Epithelial cell of proximal tubule (primary cell): Measurements from ENCODE around the gene PLA2R1. TPM values are rescaled to one million over a fixed set of nuclear protein-coding genes. Genes with fewer than 3 reads are reported as not detected.

Experiments
- DNase-seq: peaks from one replicate; pipeline ENCODE4 v3.0.0-alpha.2; 2011; ENCODE audit warnings: low read depth
- H3K4me3 ChIP-seq: 2 replicates; pipeline ENCODE4 v1.5.1; 2011; ENCODE audit warnings: low read depth, mild to moderate bottlenecking, low read length
- total RNA-seq: library from RNA; depleted of rRNA; stranded (reverse); fragments of >200 nt; gene quantifications from 2 replicates; pipeline ENCODE4 v1.2.3, GENCODE V29; 2015
- TF ChIP-seq, protein P1 (sequence below): conservative IDR thresholded peaks from 2 replicates; pipeline ENCODE4 v1.5.1; 2012; ENCODE audit warnings: low read depth, mild to moderate bottlenecking, low read length

PLA2R1 gene
- total RNA-seq, 1 donor from 2014 or later = 3.6 TPM

DNA sequence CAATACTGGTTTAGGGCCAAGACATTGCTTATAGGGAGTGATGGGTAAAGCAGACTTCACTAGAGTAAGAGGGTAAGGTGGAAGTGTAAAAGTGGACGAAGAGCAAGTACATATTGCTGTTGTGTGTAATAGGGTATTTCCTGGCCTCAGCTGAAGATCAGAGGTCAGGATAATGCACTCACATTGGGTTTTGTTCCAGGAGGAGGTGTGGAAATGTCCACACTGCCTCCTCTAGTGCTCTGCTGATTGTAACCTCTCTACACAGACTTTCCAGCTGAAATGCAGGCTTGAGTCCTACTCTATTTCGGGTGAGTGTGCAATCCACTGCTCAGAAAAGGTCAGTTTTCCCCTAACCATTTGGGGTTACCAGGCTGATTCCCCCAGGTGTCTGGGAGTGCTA, 41.7 kb upstream of the PLA2R1 start:
- no peak for DNase-seq
- TF ChIP-seq, protein P1, sequence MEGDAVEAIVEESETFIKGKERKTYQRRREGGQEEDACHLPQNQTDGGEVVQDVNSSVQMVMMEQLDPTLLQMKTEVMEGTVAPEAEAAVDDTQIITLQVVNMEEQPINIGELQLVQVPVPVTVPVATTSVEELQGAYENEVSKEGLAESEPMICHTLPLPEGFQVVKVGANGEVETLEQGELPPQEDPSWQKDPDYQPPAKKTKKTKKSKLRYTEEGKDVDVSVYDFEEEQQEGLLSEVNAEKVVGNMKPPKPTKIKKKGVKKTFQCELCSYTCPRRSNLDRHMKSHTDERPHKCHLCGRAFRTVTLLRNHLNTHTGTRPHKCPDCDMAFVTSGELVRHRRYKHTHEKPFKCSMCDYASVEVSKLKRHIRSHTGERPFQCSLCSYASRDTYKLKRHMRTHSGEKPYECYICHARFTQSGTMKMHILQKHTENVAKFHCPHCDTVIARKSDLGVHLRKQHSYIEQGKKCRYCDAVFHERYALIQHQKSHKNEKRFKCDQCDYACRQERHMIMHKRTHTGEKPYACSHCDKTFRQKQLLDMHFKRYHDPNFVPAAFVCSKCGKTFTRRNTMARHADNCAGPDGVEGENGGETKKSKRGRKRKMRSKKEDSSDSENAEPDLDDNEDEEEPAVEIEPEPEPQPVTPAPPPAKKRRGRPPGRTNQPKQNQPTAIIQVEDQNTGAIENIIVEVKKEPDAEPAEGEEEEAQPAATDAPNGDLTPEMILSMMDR = no peak
- H3K4me3 ChIP-seq = no peak overlapping the region

DNA sequence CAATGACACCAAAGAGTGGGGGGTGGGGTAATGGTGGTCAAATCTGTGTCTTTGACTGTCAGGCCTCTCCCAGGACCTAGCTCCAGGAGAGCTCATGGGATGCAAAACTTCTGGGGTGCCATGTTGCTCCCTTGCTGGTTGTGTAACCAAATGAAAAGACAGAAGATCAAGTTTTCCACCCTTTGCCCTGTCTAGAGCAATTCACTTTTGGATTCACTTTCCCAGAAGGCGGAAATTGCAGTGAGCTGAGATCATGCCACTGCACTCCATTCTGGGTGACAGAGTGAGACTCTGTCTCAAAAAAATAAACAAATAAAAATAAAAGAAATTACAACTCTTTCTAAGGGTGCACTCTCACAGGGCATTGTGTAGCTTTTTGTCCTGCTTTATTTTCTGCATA, 34.9 kb upstream of the PLA2R1 start:
- no peak for DNase-seq
- H3K4me3 ChIP-seq = no peak overlapping the region
- TF ChIP-seq, protein P1 = no peak

DNA sequence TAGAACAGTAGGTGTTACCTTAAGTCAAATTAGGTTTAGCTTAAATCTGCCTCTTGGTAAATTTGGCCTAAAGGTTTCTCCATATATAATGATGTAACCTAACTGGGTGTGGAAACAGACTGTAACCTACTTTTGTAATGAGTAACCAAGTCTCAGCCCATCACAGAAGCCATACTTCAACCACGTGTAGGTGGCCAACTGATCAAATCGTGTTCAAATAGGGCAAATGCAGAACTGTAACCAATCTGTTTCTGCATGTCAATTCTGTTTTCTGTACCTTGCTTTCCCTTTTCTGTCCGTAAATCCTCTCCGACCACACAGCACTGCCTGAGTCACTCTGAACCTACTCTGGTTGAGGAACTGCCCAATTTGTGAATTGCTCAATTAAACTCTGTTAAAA, 34.0 kb upstream of the PLA2R1 start:
- DNase-seq = no peak
- TF ChIP-seq, protein P1 = no peak
- no peak overlapping the region for H3K4me3 ChIP-seq

DNA sequence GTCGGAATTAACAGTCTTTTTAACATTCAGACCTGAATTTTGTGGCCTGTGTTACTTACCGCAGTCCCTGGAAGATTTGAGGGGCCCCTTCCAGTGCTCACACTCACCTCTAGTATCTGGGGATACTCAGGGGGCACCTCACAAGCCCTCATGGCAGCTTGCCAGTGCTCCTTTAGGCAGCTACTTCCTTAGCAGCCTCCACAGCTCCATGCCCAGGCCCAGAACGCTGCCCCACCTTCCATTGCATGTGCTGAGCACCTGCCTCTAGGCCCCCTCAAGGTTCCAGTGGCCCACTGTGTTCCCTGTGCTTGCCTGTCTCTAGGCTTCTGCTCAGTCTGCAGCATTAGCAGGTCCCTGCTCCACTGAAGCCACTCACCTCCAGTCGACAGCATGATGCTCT, 30.0 kb upstream of the PLA2R1 start:
- no peak for DNase-seq
- no peak overlapping the region for H3K4me3 ChIP-seq

DNA sequence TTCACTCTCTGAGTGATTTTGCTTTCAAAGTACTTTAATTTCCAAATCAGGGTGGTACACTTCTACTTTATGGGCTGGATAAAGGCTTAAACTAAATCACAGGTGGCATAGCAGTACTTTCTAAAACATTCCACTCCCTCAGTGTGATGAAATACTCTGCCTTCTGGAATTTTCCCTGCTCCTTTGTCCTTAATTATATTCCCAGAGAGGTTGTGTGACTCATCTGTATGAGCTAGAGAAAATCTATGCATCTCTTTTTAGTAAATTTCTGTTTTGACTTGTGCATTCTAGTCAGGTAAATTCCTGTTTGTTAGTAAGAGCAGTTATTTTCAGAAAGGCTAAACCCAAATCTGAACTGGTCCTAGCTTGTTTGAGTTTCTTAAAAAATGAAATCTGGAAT, 29.0 kb upstream of the PLA2R1 start:
- peak; percentile 45 for DNase-seq
- TF ChIP-seq, protein P1 = no peak

More for the DNA sequence above, 30.0 kb upstream of the PLA2R1 start:
- TF ChIP-seq, protein P1 = no peak

DNA sequence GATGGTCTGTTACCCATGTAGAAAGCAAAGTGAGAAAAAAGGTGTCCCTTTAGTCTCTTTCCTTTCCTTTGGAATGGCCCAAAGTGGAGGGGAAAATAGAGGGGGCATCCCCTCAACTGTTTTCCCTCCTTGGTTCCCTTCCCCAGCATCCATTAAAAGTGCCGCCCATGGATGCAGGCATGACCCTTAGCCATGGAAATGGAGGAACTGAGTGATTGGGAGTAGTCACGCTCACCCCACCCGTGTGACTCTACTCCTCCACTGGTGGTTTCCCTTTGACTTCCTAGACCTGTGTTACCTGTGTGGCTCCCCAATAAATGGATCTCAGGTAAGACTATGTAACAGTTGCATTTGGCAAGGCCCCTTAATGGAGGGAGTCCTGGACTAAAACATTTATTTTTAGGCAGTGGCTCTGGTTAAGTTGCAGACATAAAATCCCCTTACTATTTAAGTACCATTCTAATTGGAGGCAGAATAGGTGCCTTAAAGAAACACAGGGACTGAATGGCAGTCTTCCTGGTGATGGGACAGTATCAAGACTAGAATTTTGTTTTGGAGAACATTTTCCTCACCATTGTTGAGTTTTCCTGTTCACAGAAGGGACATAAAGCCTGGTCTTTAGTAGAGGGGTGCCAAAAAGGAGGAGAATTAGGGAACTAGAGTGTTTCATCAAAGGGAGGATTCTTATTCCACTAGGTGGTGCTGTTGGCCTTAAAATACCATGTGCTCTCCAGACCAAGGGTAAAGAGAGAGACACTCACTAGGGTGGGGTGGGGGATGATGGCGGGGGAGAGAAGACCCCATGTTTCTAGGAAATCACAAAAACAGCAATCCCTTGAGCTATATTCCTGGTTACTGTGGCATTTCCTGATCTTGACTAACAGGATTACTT, 25.7 kb upstream of the PLA2R1 start:
- no peak for DNase-seq
- TF ChIP-seq, protein P1 = peak; percentile 42
- no peak overlapping the region for H3K4me3 ChIP-seq

More for the DNA sequence above, 29.0 kb upstream of the PLA2R1 start:
- H3K4me3 ChIP-seq = no peak overlapping the region

DNA sequence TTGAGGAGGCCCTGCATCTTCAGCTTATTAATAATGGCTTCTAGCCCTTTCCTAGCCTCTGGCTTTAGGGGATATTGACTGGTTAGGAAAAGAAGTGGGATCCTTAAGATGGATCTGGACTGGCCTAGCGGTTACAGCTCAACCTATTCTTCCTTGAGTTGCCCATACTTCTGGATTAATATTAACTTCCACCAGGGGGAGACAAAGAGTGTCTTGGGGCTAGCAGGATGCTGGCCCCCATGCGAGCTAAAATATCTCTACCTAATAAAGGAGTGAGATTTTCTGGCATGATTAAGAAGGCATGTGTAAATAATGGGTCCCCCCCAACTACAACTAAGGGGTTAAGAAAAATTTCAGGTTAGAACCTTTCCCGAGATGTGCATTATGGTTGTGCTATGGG, 23.2 kb upstream of the PLA2R1 start:
- no peak for DNase-seq
- TF ChIP-seq, protein P1 = peak; percentile 42
- no peak overlapping the region for H3K4me3 ChIP-seq
